Measurements from ENCODE around the gene BICDL1. TPM values are rescaled to one million over a fixed set of nuclear protein-coding genes. Genes with fewer than 3 reads are reported as not detected.
A peak's percentile ranks its signal among the peaks of the same experiment; 100 is the strongest.

Gene BICDL1
- total RNA-seq, 1 donor from 2014 or later = 136 TPM

GRCh38 chr12:120062976-120063579, 74.0 kb downstream of the BICDL1 start:
- H3K4me3 Mint-ChIP-seq = no peak overlapping the region
- H3K9me3 Mint-ChIP-seq = no peaks in the 10 kb centered on the region
- no peak overlapping the region for H3K27ac Mint-ChIP-seq
- intact Hi-C loops (cut with micrococcal nuclease) = no loop called here
- peaks cover 41% of the 10 kb centered on the region for H3K36me3 Mint-ChIP-seq (ENCODE audit: low read depth)
- peaks cover 16% of the 10 kb centered on the region for H3K4me1 Mint-ChIP-seq (ENCODE audit: low read depth)
- no peaks in the 10 kb centered on the region for H3K27me3 Mint-ChIP-seq (ENCODE audit: insufficient read depth)
- DNase-seq (ENCODE audit: low spot score) = no peak

- Mint-ChIP-seq H3K4me3 (no peak overlapping the region), H3K27me3 (ENCODE audit: insufficient read depth) (no peaks in the 10 kb centered on the region), H3K9me3 (no peaks in the 10 kb centered on the region), H3K27ac (peak overlapping the region; percentile 40), H3K4me1 (ENCODE audit: low read depth) (peaks cover 16% of the 10 kb centered on the region), H3K36me3 (ENCODE audit: low read depth) (peaks cover 44% of the 10 kb centered on the region)
- no peak for DNase-seq (ENCODE audit: low spot score)
- intact Hi-C loops (cut with micrococcal nuclease) = no loop called here
Measured at GRCh38 chr12:120064054-120064940, 75.3 kb downstream of the BICDL1 start.

- Mint-ChIP-seq H3K36me3 (ENCODE audit: low read depth) (peaks cover 38% of the 10 kb centered on the region), H3K4me3 (no peak overlapping the region), H3K27me3 (ENCODE audit: insufficient read depth) (no peaks in the 10 kb centered on the region), H3K9me3 (no peaks in the 10 kb centered on the region), H3K27ac (no peak overlapping the region), H3K4me1 (ENCODE audit: low read depth) (peaks cover 10% of the 10 kb centered on the region)
- intact Hi-C loops (cut with micrococcal nuclease) = no loop called here
- DNase-seq (ENCODE audit: low spot score) = no peak
Measured at GRCh38 chr12:120065472-120065871, 76.4 kb downstream of the BICDL1 start.

- Mint-ChIP-seq H3K27ac (no peak overlapping the region), H3K36me3 (ENCODE audit: low read depth) (peaks cover 36% of the 10 kb centered on the region), H3K9me3 (no peaks in the 10 kb centered on the region), H3K4me1 (ENCODE audit: low read depth) (peaks cover 7% of the 10 kb centered on the region), H3K27me3 (ENCODE audit: insufficient read depth) (no peaks in the 10 kb centered on the region), H3K4me3 (no peak overlapping the region)
- no peak for DNase-seq (ENCODE audit: low spot score)
- intact Hi-C loops (cut with micrococcal nuclease) = no loop called here
Measured at GRCh38 chr12:120066341-120066740, 77.3 kb downstream of the BICDL1 start.

- intact Hi-C loops (cut with micrococcal nuclease) = no loop called here
- peaks cover 40% of the 10 kb centered on the region for H3K36me3 Mint-ChIP-seq (ENCODE audit: low read depth)
- H3K27ac Mint-ChIP-seq = no peak overlapping the region
- H3K27me3 Mint-ChIP-seq (ENCODE audit: insufficient read depth) = no peaks in the 10 kb centered on the region
- DNase-seq (ENCODE audit: low spot score) = no peak
- no peaks in the 10 kb centered on the region for H3K9me3 Mint-ChIP-seq
- H3K4me3 Mint-ChIP-seq = no peak overlapping the region
- peaks cover 7% of the 10 kb centered on the region for H3K4me1 Mint-ChIP-seq (ENCODE audit: low read depth)
Measured at GRCh38 chr12:120067084-120067869, 78.2 kb downstream of the BICDL1 start.

GRCh38 chr12:120067901-120068300, 78.9 kb downstream of the BICDL1 start:
- no peaks in the 10 kb centered on the region for H3K27me3 Mint-ChIP-seq (ENCODE audit: insufficient read depth)

GRCh38 chr12:120069278-120069677, 80.2 kb downstream of the BICDL1 start:
- Mint-ChIP-seq H3K4me3 (no peak overlapping the region), H3K9me3 (no peaks in the 10 kb centered on the region), H3K36me3 (ENCODE audit: low read depth) (peaks cover 47% of the 10 kb centered on the region), H3K27ac (no peak overlapping the region), H3K4me1 (ENCODE audit: low read depth) (peaks cover 3% of the 10 kb centered on the region), H3K27me3 (ENCODE audit: insufficient read depth) (no peaks in the 10 kb centered on the region)
- intact Hi-C loops (cut with micrococcal nuclease) = no loop called here
- no peak for DNase-seq (ENCODE audit: low spot score)

More at GRCh38 chr12:120067901-120068300, 78.9 kb downstream of the BICDL1 start:
- peaks cover 3% of the 10 kb centered on the region for H3K4me1 Mint-ChIP-seq (ENCODE audit: low read depth)
- no peak overlapping the region for H3K4me3 Mint-ChIP-seq
- H3K36me3 Mint-ChIP-seq (ENCODE audit: low read depth) = peaks cover 40% of the 10 kb centered on the region
- H3K27ac Mint-ChIP-seq = no peak overlapping the region
- intact Hi-C loops (cut with micrococcal nuclease) = no loop called here
- DNase-seq (ENCODE audit: low spot score) = no peak
- no peaks in the 10 kb centered on the region for H3K9me3 Mint-ChIP-seq

GRCh38 chr12:120071493-120072020, 82.5 kb downstream of the BICDL1 start:
- no peak overlapping the region for H3K4me3 Mint-ChIP-seq
- intact Hi-C loops (cut with micrococcal nuclease) = no loop called here
- H3K27me3 Mint-ChIP-seq (ENCODE audit: insufficient read depth) = no peaks in the 10 kb centered on the region
- no peaks in the 10 kb centered on the region for H3K9me3 Mint-ChIP-seq
- H3K36me3 Mint-ChIP-seq (ENCODE audit: low read depth) = peaks cover 44% of the 10 kb centered on the region
- peaks cover 15% of the 10 kb centered on the region for H3K4me1 Mint-ChIP-seq (ENCODE audit: low read depth)
- DNase-seq (ENCODE audit: low spot score) = no peak
- H3K27ac Mint-ChIP-seq = no peak overlapping the region

GRCh38 chr12:120072472-120073249, 83.6 kb downstream of the BICDL1 start:
- Mint-ChIP-seq H3K36me3 (ENCODE audit: low read depth) (peaks cover 44% of the 10 kb centered on the region), H3K27ac (no peak overlapping the region), H3K4me3 (no peak overlapping the region), H3K9me3 (no peaks in the 10 kb centered on the region), H3K4me1 (ENCODE audit: low read depth) (peaks cover 15% of the 10 kb centered on the region), H3K27me3 (ENCODE audit: insufficient read depth) (no peaks in the 10 kb centered on the region)
- DNase-seq (ENCODE audit: low spot score) = no peak
- intact Hi-C loops (cut with micrococcal nuclease) = no loop called here

- no peak for DNase-seq (ENCODE audit: low spot score)
- intact Hi-C loops (cut with micrococcal nuclease) = no loop called here
- peaks cover 48% of the 10 kb centered on the region for H3K36me3 Mint-ChIP-seq (ENCODE audit: low read depth)
- H3K4me1 Mint-ChIP-seq (ENCODE audit: low read depth) = peaks cover 30% of the 10 kb centered on the region
- peak overlapping the region; percentile 74 for H3K27ac Mint-ChIP-seq
- H3K27me3 Mint-ChIP-seq (ENCODE audit: insufficient read depth) = no peaks in the 10 kb centered on the region
- peak overlapping the region; percentile 49 for H3K4me3 Mint-ChIP-seq
- H3K9me3 Mint-ChIP-seq = no peaks in the 10 kb centered on the region
Measured at GRCh38 chr12:120075034-120075616, 86.1 kb downstream of the BICDL1 start.

- H3K27ac Mint-ChIP-seq = no peak overlapping the region
- peaks cover 49% of the 10 kb centered on the region for H3K36me3 Mint-ChIP-seq (ENCODE audit: low read depth)
- no peak for DNase-seq (ENCODE audit: low spot score)
- intact Hi-C loops (cut with micrococcal nuclease) = no loop called here
- H3K4me3 Mint-ChIP-seq = no peak overlapping the region
- H3K9me3 Mint-ChIP-seq = no peaks in the 10 kb centered on the region
- no peaks in the 10 kb centered on the region for H3K27me3 Mint-ChIP-seq (ENCODE audit: insufficient read depth)
- peaks cover 30% of the 10 kb centered on the region for H3K4me1 Mint-ChIP-seq (ENCODE audit: low read depth)
Measured at GRCh38 chr12:120076651-120077050, 87.6 kb downstream of the BICDL1 start.

GRCh38 chr12:120077260-120077659, 88.2 kb downstream of the BICDL1 start:
- Mint-ChIP-seq H3K9me3 (no peaks in the 10 kb centered on the region), H3K36me3 (ENCODE audit: low read depth) (peaks cover 50% of the 10 kb centered on the region), H3K4me3 (no peak overlapping the region), H3K27me3 (ENCODE audit: insufficient read depth) (no peaks in the 10 kb centered on the region), H3K4me1 (ENCODE audit: low read depth) (peaks cover 30% of the 10 kb centered on the region), H3K27ac (no peak overlapping the region)
- intact Hi-C loops (cut with micrococcal nuclease) = no loop called here
- no peak for DNase-seq (ENCODE audit: low spot score)

All from activated T-helper 1 cell treated with anti-CD3 and anti-CD28 coated beads, Interleukin-12 subunit alpha, Interleukin-12 subunit beta, Interleukin-2, Interleukin-4 antibody, amounts not matched to agents 30 ng/mL and 10 ng/mL and 1 ng/mL, durations not matched to agents 14 hours and 24 hours and 36 hours (primary cell).